ENCODE data around the gene PMEPA1. TPM values are rescaled to one million over a fixed set of nuclear protein-coding genes. Genes with fewer than 3 reads are reported as not detected.

The PMEPA1 gene
- total RNA-seq, 3 donors from 2014 or later (not counting 1 experiment from before 2014, with no cell fraction given) = 1.2 to 5.9 (median 2.4) TPM

DNA sequence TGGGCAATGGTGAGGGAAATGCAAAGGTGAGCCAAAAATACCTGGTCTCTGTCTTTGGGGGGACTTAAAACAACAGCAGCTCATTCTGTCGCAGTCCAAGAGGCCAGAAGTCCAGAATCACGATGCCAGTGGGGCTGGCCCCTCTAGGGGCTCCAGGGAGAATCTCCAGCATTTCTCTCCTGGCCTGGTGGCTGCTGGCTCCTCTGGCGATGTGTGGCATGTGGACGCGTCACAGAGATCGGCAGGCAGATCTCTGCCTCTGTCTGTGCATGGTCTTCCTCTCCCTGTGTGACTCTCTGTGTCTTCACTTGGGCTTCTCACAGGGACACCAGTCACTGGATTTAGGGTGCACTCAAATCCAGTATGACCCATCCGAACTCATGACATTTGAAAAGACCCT, 14.0 kb upstream of the PMEPA1 start:
- peaks cover 0 to 1% of the 10 kb centered on the region in 2 donors for H3K4me1 Mint-ChIP-seq
- 84% methylated on average over 7 of the region's 7 CpGs for WGBS (ENCODE audit: insufficient coverage)
- ATAC-seq (no peak), DNase-seq (no peak)
- no peaks in the 10 kb centered on the region for H3K36me3 ChIP-seq (ENCODE audit: control insufficient read depth, insufficient read depth, low read length)
- no peaks in the 10 kb centered on the region for H3K9me3 Mint-ChIP-seq
- H3K27me3 ChIP-seq (ENCODE audit: control insufficient read depth, insufficient read depth, low read length) = no peaks in the 10 kb centered on the region
- no peak overlapping the region for H3K4me3 ChIP-seq (ENCODE audit: low read length)
- H3K27ac Mint-ChIP-seq = no peak overlapping the region
- no peaks in the 10 kb centered on the region for H3K9me3 ChIP-seq (ENCODE audit: control insufficient read depth, insufficient read depth, low read length)
- H3K4me1 ChIP-seq (ENCODE audit: control insufficient read depth, insufficient read depth, low read length) = peaks cover 5% of the 10 kb centered on the region
- no peak overlapping the region for H3K27ac ChIP-seq (ENCODE audit: low read length)
- H3K4me3 Mint-ChIP-seq = no peak overlapping the region
- no peaks in the 10 kb centered on the region for H3K36me3 Mint-ChIP-seq
- peaks cover 19 to 55% of the 10 kb centered on the region in 2 donors for H3K27me3 Mint-ChIP-seq (ENCODE audit: low read depth in 2 of 2)
- intact Hi-C loops (cut with micrococcal nuclease) = no loop called here
- TF ChIP-seq, protein P1, sequence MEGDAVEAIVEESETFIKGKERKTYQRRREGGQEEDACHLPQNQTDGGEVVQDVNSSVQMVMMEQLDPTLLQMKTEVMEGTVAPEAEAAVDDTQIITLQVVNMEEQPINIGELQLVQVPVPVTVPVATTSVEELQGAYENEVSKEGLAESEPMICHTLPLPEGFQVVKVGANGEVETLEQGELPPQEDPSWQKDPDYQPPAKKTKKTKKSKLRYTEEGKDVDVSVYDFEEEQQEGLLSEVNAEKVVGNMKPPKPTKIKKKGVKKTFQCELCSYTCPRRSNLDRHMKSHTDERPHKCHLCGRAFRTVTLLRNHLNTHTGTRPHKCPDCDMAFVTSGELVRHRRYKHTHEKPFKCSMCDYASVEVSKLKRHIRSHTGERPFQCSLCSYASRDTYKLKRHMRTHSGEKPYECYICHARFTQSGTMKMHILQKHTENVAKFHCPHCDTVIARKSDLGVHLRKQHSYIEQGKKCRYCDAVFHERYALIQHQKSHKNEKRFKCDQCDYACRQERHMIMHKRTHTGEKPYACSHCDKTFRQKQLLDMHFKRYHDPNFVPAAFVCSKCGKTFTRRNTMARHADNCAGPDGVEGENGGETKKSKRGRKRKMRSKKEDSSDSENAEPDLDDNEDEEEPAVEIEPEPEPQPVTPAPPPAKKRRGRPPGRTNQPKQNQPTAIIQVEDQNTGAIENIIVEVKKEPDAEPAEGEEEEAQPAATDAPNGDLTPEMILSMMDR (IDR thresholded peaks at IDR 0.05) = no peak

DNA sequence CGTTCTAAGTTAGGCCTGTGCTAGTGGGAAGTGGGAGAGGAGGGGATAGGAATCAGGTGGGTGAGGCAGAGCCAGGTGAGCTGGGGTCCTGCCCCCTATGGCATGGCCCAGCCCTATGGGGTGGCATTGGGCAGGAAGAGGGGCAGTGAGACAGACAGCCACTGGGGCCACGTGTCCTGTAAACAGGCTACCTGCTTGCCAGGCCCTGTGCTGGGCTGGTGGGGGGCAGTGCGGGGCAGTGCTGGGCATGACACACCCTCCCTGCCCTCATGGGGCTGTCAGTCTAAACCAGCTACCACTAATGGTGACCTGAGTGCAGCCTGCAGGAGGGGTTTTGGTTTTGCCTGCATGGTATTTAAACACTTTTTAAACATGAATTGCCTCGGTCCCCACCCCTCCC, 10.1 kb upstream of the PMEPA1 start:
- Mint-ChIP-seq H3K36me3 (no peaks in the 10 kb centered on the region), H3K4me3 (no peak overlapping the region), H3K27ac (no peak overlapping the region), H3K4me1 (peaks cover 5 to 8% of the 10 kb centered on the region in 2 donors), H3K9me3 (no peaks in the 10 kb centered on the region), H3K27me3 (ENCODE audit: low read depth in 2 of 2) (peaks cover 21 to 37% of the 10 kb centered on the region in 2 donors)
- TF ChIP-seq, protein P1 (IDR thresholded peaks at IDR 0.05) = no peak
- H3K27me3 ChIP-seq (ENCODE audit: control insufficient read depth, insufficient read depth, low read length) = no peaks in the 10 kb centered on the region
- intact Hi-C loops (cut with micrococcal nuclease) = loop anchor here (2.0 to 10.0 kb wide), 3 partner anchors 99 to 325 kb away; partner anchors contain the start of genes RBM38 and ZBP1
- H3K4me1 ChIP-seq (ENCODE audit: control insufficient read depth, insufficient read depth, low read length) = peaks cover 12% of the 10 kb centered on the region
- WGBS (ENCODE audit: insufficient coverage) = 79% methylated on average over 4 of the region's 4 CpGs
- no peaks in the 10 kb centered on the region for H3K9me3 ChIP-seq (ENCODE audit: control insufficient read depth, insufficient read depth, low read length)
- no peak overlapping the region for H3K4me3 ChIP-seq (ENCODE audit: low read length)
- ATAC-seq (no peak), DNase-seq (no peak)
- no peaks in the 10 kb centered on the region for H3K36me3 ChIP-seq (ENCODE audit: control insufficient read depth, insufficient read depth, low read length)
- no peak overlapping the region for H3K27ac ChIP-seq (ENCODE audit: low read length)

DNA sequence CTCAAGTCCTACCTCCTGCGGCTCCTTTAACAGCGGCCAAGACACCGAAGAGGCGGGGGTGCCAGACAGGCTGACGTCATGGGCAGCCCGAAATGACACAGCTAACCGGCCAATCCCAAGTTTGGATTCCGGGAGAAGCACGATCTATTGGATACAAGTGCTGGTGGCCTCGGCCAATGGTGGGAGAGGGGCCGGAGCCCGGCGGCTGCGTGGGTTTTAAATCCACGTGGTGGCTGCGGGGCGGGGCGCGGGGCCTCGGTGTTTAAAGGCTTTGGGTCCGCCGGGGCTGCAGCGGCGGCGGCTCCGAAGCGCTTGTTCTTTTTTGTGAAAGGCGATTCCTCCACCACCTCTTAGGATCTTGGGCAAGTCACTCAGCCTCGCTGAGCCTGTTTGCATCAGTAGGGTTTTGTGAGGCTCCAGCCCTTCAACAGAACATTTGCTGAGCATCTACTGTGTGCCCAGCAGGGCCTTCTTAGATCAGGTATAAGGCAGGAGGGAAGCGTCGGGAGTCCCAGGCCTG, 8.7 kb upstream of the PMEPA1 start:
- Histone ChIP-seq H3K36me3 (ENCODE audit: control insufficient read depth, insufficient read depth, low read length) (no peaks in the 10 kb centered on the region), H3K27ac (ENCODE audit: low read length) (peak overlapping the region; percentile 4), H3K9me3 (ENCODE audit: control insufficient read depth, insufficient read depth, low read length) (no peaks in the 10 kb centered on the region), H3K27me3 (ENCODE audit: control insufficient read depth, insufficient read depth, low read length) (no peaks in the 10 kb centered on the region), H3K4me1 (ENCODE audit: control insufficient read depth, insufficient read depth, low read length) (peaks cover 12% of the 10 kb centered on the region), H3K4me3 (ENCODE audit: low read length) (peak overlapping the region; percentile 5)
- ATAC-seq (peak; percentile 98 to 99 (median 99)), DNase-seq (peak; percentile 89 to 95)
- no peaks in the 10 kb centered on the region for H3K9me3 Mint-ChIP-seq
- peaks cover 16 to 36% of the 10 kb centered on the region in 2 donors for H3K27me3 Mint-ChIP-seq (ENCODE audit: low read depth in 2 of 2)
- WGBS (ENCODE audit: insufficient coverage) = under 1% methylated on average over 31 of the region's 31 CpGs
- H3K27ac Mint-ChIP-seq = peak overlapping the region; percentile 68 to 86
- H3K36me3 Mint-ChIP-seq = no peaks in the 10 kb centered on the region
- H3K4me1 Mint-ChIP-seq = peaks cover 5 to 8% of the 10 kb centered on the region in 2 donors
- H3K4me3 Mint-ChIP-seq = peak overlapping the region; percentile 60
- intact Hi-C loops (cut with micrococcal nuclease) = loop anchor here (1.0 to 10.0 kb wide), 4 partner anchors 8 to 324 kb away; partner anchors contain the start of genes PMEPA1, RBM38 and ZBP1
- TF ChIP-seq, protein P1 (IDR thresholded peaks at IDR 0.05) = no peak

Measured in natural killer cell (primary cell).